8988T (cell line): ENCODE measurements around the gene SLC4A4.

Experiments used
- DNase-seq: peaks from one replicate; pipeline ENCODE4 v3.0.0; 2011

The SLC4A4 gene

DNA sequence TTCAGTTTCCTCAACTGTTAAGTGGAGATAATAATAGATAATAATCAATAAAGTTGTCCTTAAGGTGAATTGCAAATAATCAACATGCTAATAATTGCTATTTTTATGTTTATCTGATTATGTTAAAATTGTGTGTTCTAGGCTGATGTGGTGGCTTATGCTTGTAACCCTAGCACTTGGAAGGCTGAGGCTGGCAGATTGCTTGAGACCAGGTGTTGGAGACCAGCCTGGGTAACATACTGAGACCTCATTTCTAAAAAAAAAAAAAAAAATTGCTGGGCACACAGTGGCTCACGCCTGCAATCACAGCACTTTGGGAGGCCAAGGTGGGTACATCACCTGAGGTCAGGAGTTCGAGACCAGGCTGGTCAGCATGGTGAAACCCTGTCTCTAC lies 269.9 kb downstream of the SLC4A4 start:
- DNase-seq = no peak

DNA sequence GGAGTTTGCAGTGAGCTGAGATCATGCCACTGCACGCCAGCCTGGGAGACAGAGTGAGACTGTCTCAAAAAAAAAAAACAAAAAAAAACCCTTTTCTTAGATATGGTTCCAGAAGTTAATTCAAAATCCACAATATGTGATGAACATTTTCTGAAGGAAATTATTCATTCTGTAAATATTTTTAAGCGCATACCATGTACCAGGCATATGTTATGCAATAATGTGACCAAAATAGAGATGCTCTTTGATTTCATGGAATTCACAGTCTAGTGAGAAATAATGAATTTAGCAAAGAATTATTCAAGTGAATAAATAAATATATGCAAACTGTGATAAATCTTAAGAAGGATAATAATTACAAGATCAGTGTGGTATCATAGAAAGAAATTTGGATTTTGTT lies 270.3 kb downstream of the SLC4A4 start:
- DNase-seq = no peak

DNA sequence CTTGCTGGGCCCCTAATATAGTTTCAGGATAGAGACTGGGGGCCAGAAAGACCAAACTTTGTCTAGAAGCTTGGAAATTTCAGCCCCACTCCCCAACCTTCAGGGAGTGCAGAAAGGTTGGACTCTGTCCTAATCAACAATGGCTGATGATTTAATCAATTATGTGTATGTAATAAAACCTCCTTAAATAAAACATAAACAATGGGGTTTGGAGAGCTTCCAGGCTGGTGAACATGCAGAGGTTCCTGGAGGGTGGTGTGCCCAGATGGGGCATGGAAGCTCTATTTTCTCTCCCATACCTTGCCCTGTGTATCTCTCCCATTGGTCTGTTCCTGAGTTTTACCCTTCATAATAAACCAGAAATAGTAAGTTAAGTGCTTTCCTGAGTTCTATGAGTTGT lies 270.8 kb downstream of the SLC4A4 start:
- DNase-seq = no peak

DNA sequence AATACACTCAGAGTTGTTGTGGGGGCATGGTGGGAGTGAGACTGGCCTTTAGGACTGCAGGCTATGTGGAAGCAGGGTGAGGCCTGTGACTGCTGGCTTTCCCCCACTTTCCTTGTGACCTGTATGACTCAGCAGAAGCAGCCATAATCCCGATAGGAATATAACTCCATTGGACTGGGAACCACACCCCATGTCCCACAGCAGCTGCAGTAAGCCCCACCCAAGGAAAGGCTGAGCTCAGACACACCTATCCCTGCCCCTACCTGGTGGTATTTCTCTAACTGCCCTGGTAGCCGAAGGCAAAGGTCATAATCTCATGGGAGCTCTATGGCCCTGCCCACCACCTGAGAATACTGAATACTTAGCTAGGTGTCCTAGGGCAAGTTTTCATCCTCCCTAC lies 275.8 kb downstream of the SLC4A4 start:
- DNase-seq = no peak

DNA sequence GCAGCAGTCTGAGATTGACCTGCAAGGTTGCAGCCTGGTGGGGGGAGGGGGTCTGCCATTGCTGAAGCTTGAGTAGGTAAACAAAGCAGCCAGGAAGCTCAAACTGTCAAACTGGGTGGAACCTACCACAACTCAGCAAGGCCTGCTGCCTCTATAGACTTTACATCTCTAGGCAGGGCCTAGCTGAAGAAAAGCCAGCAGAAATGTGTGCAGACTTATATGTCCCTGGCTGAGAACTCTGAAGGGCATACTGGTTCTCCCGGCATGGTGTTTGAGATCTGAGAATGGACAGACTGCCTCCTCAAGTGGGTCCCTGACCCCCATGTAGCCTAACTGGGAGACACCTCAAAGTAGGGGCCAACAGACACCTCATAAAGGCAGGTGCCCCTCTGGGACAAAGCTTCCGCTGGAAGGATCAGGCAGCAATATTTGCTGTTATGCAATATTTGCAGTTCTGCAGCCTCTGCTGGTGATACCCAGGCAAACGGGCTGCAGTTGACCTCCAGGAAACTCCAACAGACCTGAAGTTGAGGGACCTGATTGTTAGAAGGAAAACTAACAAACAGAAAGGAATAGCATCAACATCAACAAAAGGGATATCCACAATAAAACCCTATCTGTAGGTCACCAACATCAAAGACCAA lies 277.5 kb downstream of the SLC4A4 start:
- no peak for DNase-seq
